Islet precursor cell (in vitro differentiated cells): ENCODE results near the gene TRPV6.
A peak's percentile ranks its signal among the peaks of the same experiment; 100 is the strongest.

Experiments used
- DNase-seq: peaks from one replicate; pipeline ENCODE4 v3.0.0-alpha.2; 2018

Gene TRPV6

DNA sequence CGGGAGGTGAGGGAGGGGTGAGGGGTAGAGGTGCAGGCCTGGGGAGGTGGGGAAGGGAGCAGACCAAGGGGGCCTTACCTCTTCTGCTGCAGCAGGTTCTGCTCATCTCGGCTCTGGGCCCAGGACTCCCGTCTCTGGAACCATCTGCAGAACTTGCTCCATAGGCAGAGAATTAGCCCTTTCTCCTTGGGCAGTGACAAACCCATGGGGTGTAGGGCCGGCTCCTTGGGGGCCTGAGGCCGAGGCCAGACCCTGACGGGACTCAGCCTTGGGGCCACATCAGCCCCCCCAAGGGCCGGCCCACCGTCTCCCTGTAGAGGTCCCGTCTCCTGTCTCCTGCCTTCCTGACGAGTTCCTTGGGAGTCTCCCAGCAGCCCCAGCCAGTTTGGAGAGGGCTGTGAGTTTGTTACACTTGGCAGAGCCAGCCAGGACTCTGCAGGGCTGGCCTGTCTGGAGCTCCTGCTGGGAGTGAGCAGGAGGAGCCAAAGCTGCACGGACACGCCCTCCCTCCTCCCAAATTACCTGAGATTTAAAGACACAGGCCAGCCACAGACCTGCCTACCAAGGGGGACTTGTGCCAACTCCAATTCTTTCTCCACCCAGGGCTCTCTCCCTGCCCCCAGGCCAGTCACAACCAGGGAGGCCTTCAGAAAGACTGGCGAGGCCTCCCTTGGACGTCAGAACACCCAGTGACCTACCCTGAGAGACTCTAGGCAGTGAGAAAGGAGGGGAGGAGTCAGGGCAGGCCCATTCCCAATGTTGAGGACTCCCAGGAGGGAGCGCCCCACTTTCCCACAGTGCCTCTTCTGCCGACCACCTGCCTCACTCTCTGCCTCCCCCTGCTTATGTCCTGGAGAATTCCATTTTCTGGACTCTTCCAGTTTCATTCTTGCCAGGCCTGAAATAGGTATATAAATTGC is at the start of gene TRPV6:
TRPV6 (minus strand) TSS at position 435 of the 920 bp plus-strand sequence.
- DNase-seq = peak; percentile 89

GRCh38 chr7:142934056-142934455 is 48.5 kb upstream of the TRPV6 start:
- no peak for DNase-seq

DNA sequence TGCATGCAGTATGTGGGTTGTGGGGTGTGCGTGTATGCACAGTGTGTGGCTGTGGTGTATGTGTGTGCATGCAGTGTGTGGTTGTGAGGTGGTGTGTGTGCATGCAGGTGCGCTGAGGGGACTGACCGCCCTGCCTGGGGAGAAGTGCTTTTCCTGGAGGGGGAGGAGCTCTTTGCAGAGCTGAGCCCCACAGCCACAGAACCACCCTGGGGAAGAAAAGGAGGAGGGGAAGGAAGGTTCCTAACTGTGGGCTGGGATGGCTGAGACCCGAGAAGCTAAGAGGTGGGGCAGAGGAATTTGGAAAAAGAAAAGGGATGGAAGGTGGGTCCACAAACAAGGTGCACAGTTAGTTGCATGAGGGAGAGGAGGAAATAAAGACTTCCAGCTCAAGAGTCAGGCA is 48.1 kb upstream of the TRPV6 start, which contains the start of gene TRPV5:
TRPV5 (minus strand) TSS at position 123 of the 400 bp plus-strand sequence. CDS start 287 bp downstream, outside the sequence.
- no peak for DNase-seq

DNA sequence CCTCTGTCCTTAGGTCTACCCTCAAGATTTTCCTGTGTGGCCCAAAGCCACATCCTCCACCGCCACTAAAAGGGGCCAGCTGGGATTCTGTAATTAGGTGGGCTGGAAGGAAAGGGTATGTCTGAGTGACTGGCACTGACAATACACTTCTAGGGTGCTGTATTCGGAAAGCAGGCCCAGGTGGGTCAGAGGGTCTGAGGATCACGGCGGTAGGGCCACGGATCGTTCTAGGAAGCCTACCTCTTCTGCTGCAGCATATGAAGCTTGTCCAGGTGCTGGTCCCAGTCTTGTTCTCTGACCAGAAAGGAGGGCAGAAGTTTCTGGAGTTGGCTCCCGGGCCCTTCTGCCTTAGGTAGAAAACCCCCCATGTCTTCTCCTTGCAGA is 47.5 kb upstream of the TRPV6 start:
- no peak for DNase-seq

DNA sequence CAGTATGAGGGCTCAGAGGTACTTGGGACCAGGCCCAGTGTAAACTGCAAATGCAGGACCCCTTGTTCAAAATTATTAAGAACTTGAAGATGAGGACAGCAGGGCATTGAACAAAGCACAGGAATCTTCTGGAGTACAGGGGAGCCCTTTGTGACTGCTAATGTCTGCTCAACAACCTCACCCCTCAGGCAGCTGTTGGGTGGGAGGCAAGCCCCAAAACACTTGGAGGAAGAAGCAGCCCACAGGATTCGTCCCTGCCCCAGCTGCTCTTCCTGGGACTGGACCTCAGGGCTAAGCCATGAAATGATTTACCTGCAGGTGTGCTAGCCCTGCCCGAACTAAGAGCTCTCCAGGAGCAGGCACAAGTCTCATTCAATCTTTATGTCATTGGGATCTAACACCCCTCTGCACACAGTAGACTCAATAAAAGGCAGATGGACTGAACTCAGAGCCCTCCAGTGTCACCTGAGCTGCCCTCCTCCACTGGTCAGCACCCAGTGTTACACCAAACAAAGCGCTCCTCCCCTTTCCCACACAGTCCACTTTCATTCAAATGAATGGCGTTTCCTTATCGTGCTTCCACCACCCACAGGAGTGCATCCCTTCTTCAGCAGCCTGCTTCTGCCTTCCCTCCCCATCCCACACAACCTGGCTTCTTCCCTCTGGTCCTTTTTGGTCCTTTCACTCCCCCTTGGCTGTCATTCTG is 47.0 kb upstream of the TRPV6 start:
- no peak for DNase-seq

GRCh38 chr7:142930126-142930730 is 44.7 kb upstream of the TRPV6 start:
- DNase-seq = no peak

DNA sequence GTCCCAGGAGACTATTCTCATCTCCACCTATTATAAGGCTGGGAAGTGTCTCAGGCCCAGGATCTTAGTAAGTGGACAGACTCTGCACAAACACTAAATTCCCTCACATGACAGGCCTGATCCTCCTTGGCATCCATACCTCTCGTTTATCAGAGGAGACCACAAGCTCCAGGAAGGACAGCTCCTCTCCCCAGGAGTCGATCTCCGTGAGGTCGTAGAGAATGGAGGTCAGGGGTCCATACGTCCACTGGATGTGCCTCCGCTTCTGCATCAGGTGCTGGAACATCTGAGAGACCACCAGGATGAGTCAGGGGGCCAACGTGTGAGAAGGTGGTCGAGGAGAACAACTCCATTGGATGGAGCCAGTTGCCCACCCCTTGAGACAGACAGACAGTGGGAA is 42.4 kb upstream of the TRPV6 start:
- DNase-seq = peak; percentile 21

DNA sequence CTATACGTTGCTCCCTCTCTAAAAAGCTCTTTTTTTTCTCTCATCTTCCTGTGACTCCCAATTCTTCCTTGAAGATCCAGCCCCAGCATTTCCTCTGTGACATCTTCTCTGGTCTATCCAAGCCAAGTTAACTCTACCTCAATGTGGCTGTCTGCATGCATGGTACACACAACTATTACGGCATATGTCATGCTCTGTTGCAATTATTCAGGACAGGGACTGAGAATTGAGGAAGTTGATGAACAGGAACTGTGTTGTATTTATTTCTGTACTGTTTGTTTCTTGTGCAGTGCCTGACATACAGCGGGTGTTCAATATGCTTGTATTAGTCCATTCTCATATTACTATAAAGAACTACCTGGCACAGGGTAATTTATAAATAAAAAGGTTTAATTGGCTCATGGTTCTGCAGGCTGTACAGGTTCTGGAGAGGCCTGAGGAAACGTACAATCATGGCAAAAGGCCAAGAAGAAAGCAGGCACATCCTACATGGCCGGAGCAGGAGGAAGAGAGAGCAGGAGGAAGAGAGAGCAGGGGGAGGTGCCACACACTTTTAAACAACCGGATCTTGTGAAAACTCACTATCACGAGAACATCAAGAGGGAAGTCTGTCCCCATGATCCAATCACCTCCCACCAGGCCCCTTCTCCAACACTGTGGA is 41.7 kb upstream of the TRPV6 start:
- DNase-seq = peak; percentile 21

- peak; percentile 59 for DNase-seq
Measured at GRCh38 chr7:142925413-142925812, 39.9 kb upstream of the TRPV6 start.

DNA sequence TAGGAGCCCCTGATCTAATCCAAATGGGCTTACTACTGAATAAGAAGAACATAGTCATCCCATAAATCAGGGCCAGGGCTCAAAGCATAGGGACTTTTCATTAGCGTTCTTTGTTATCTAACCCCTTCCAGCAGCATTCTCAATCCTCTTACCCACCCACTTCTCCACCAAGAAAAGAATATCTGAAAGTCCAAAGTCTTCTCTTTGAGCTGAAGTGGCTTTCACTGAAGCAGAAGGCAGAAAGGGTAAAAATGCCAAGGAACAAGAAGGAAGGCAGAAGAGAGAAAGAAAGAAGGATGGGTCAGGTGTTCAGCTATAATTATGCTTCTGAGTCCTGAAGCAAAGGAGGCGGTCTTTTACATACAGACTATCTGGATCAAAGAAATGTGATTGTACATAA is 37.8 kb upstream of the TRPV6 start:
- no peak for DNase-seq

DNA sequence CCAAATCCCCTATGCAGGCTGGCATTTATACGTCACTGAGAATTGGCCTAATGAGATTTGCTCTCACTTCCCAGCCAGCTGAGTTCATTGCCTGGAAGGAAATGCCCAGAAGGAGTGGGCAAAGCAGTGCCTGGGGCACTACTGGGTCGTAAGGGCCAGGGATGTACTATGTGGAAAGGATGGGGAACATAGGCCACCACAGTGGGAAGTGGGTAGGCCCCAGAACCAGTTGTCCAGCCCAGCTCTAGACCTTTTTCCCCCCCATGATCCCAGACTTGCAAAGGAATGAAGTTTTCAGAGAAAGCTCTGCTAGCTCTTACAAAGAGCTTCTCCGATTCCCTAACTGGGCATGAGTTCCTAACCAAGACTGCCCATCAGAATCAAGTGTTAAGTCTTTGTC is 34.1 kb upstream of the TRPV6 start:
- peak; percentile 14 for DNase-seq

- DNase-seq = peak; percentile 20
Measured at GRCh38 chr7:142918901-142919300, 33.4 kb upstream of the TRPV6 start.

DNA sequence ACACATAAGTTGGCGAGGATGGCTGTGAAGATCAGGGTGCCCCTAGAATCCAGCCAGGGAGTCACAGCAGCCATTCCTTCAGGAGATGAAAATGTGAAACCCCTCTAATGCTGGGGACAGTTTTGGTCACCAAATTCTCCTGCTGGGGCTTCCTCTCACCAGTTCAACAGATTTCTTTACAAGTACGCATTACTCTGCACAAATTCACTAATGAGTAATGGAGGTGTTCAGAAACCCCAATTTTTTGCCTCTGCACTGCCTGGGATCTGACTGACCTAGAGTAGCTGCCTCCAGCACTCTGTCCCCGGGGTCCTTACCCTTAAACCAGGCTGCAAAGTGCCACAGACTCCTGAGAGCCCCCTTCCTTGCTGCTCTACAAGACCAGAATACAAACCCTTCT is 31.9 kb upstream of the TRPV6 start:
- DNase-seq = peak; percentile 10

GRCh38 chr7:142916508-142916907 is 31.0 kb upstream of the TRPV6 start:
- peak; percentile 59 for DNase-seq

DNA sequence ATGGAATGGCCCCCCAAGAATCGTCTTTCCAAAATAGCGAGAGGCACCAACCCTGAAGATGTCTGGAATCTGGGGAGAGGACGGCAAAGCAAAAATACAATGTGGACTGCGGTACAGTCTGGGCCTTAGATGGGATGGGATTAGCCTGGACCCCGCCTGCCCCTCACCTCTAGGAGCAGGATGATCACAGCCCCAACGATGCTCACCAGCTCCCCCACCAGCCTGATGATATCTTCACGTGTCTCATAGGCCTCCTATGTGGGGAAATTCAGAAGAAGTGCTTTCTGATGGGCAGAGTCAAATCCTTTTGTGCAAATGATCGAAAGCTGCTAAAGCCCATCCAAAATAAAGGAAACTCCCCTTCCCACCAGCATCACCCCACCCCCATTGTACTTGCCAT is 29.8 kb upstream of the TRPV6 start:
- peak; percentile 20 for DNase-seq

- no peak for DNase-seq
Measured at GRCh38 chr7:142914121-142914520, 28.6 kb upstream of the TRPV6 start.

DNA sequence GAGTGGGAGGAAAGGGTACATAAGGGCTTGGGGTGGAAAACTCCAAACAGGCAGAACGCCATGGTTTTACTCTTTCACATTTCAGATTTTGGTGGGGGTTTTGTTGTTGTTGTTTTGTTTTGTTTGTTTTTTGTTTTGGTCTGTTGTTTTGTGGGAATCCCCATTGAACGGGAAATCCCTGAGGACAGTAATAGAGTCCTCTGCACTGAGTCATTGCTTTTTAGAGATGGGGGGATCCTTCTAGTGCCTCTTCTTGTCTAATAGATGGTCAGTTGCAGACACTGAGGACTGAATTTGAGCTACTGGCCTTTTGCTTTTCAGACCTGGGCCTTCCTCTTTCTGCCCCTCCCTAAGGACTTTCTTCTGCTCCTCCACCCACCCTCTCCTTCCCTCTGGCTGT is 28.0 kb upstream of the TRPV6 start:
- peak; percentile 4 for DNase-seq

DNA sequence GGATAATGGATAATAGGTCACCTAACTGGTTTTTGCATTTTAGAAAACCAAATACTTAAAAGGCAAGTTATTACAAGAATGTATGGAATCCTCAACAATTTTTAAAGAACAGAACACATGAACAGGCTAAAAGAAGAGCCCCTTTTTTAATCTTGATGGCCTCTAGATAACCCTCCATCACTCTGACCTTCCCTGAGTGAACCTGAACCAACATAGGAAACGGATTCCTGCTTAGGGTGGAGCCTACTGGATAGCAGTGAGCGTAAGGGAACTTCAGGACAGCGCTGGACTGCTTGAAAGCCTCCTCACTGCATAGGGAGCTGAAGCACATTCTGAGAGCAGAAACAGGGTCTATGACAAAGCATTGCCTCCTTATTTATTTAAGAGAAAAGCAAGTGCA is 27.5 kb upstream of the TRPV6 start:
- peak; percentile 45 for DNase-seq

DNA sequence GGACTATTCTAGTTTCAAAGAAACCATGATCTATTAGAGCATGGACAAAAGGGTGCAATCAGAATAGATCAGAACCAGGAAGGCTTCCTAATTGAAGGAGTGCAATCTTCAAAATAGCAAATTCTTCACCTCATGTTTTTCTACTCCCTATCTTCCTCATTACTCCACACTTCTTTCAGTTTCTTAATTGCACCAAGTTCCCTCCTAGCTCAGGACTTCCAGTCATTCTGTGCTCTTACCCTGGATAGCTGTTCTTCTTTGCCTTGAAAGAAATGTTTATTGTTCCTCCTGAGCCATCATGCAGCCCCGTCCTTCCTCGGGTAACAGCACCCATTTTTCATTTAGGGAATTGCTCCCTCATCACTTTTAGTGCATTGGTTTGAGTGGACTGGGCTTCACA is 24.9 kb upstream of the TRPV6 start:
- DNase-seq = no peak

DNA sequence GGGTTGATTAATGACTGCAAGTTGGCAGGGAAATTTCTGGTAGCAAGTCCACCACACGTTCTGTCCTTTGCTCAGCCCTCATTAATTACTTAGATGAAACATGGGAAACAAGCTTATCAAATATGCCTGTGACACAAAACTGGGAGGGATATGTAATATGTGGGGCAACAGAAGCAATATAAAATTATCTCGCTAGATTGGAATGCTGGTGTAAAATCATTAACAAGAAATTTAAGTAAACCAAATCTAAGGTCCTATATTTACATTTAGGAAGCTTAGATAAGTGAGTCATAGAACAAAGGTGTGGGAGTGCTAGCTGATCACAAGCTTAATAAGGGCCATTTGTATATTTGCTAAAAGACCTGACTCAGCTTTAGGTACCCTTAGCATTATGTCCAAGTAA is 24.5 kb upstream of the TRPV6 start:
- no peak for DNase-seq

- DNase-seq = peak; percentile 43
Measured at GRCh38 chr7:142908921-142909890, 23.7 kb upstream of the TRPV6 start.

DNA sequence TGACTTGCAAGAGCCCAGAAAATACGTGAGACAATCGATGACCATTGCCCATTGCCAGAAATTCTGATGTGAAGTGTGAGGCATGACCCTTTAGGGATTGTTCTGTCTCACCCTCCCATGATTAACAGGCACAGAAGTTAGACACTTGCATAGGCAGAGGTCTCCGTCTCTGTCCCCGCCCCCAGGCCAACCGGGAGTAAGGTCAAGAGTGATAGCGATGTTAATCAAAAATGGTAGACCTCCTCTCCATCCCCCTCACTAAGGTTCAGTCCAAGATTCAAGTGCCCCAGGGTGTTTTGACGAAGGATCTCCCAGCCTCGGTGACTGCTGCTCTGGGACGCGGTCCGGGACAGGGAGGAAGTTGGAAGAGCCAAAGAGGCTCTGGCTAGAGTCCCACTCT is 22.7 kb upstream of the TRPV6 start:
- DNase-seq = peak; percentile 22
